GM12892 (cell line): ENCODE data around the gene TRABD2B.

ENCODE experiments used
- DNase-seq: peaks from one replicate; pipeline ENCODE4 v3.0.0; 2011; ENCODE audit not compliant: insufficient read length
- FAIRE-seq: peaks from 2 replicates; lab custom pipeline; 2011; peaks lifted over from hg19 to GRCh38; lab: Jason Lieb, UNC
- POLR2A ChIP-seq: IDR thresholded peaks from 2 replicates; pipeline ENCODE4 v1.6.1; 2011; ENCODE audit warnings: low read depth, low read length, control low read depth
- POLR2AphosphoS5 ChIP-seq: IDR thresholded peaks from 2 replicates; pipeline ENCODE4 v1.6.1; 2011; ENCODE audit warnings: low read depth, low read length, control low read depth
- TAF1 ChIP-seq: IDR thresholded peaks from 2 replicates; pipeline ENCODE4 v1.6.1; 2011; ENCODE audit warnings: low read depth, mild to moderate bottlenecking, control low read depth, low read length, borderline replicate concordance

The TRABD2B gene

GRCh38 chr1:47842228-47842919 lies 154.8 kb downstream of the TRABD2B start:
- FAIRE-seq (no peak), DNase-seq (no peak)
- TF ChIP-seq POLR2AphosphoS5 (no peak), POLR2A (no peak), TAF1 (no peak)

- DNase-seq: no peak
- no peak for TF ChIP-seq POLR2A
- no peak for TF ChIP-seq POLR2AphosphoS5
- TF ChIP-seq TAF1: no peak
These were observed 155.8 kb downstream of the TRABD2B start for GRCh38 chr1:47841356-47841755.

GRCh38 chr1:47840393-47841190 lies 156.6 kb downstream of the TRABD2B start:
- no peak for TF ChIP-seq POLR2AphosphoS5
- TF ChIP-seq TAF1: no peak
- TF ChIP-seq POLR2A: no peak
- DNase-seq: no peak
- no peak for FAIRE-seq

More at GRCh38 chr1:47841356-47841755, 155.8 kb downstream of the TRABD2B start:
- no peak for FAIRE-seq

GRCh38 chr1:47839433-47839760 lies 157.8 kb downstream of the TRABD2B start:
- DNase-seq (no peak), FAIRE-seq (no peak)
- no peak for TF ChIP-seq POLR2A
- TF ChIP-seq TAF1: no peak
- no peak for TF ChIP-seq POLR2AphosphoS5

GRCh38 chr1:47838562-47839432 lies 158.4 kb downstream of the TRABD2B start:
- no peak for FAIRE-seq
- TF ChIP-seq TAF1 (no peak), POLR2AphosphoS5 (no peak), POLR2A (no peak)
- no peak for DNase-seq

GRCh38 chr1:47837866-47838561 lies 159.2 kb downstream of the TRABD2B start:
- no peak for TF ChIP-seq POLR2A
- no peak for TF ChIP-seq TAF1
- TF ChIP-seq POLR2AphosphoS5: no peak
- DNase-seq: no peak
- FAIRE-seq: no peak

- DNase-seq (no peak), FAIRE-seq (no peak)
- TF ChIP-seq POLR2A (no peak), POLR2AphosphoS5 (no peak), TAF1 (no peak)
These were observed 159.9 kb downstream of the TRABD2B start for GRCh38 chr1:47837056-47837830.

GRCh38 chr1:47835409-47835808 lies 161.8 kb downstream of the TRABD2B start:
- FAIRE-seq (no peak), DNase-seq (no peak)
- TF ChIP-seq POLR2A: no peak
- TF ChIP-seq TAF1: no peak
- no peak for TF ChIP-seq POLR2AphosphoS5

GRCh38 chr1:47834326-47834725 lies 162.9 kb downstream of the TRABD2B start:
- no peak for TF ChIP-seq POLR2A
- TF ChIP-seq POLR2AphosphoS5: no peak
- no peak for TF ChIP-seq TAF1
- DNase-seq (no peak), FAIRE-seq (no peak)

GRCh38 chr1:47830641-47831333 lies 166.4 kb downstream of the TRABD2B start:
- FAIRE-seq (no peak), DNase-seq (no peak)
- no peak for TF ChIP-seq TAF1
- TF ChIP-seq POLR2AphosphoS5: no peak
- TF ChIP-seq POLR2A: no peak
